SU-DHL-6 (cell line): ENCODE measurements around the gene VEGFA.

Source experiments
- EZH2phosphoT487 ChIP-seq: fragments of 200-600 bp; sonication (generic), shearing (Covaris generic); conservative IDR thresholded peaks from 2 replicates; pipeline ENCODE4 v1.6.1; 2018; ENCODE audit warnings: mild to moderate bottlenecking, antibody characterized with exemption, low read length, moderate library complexity, mixed read lengths
- TF ChIP-seq, protein P1 (sequence below): fragments of 200-600 bp; sonication (generic); IDR thresholded peaks from one replicate; pipeline ENCODE4 v1.5.1; 2017; ENCODE audit warnings: antibody characterized with exemption, mild to moderate bottlenecking, low read length, moderate library complexity; ENCODE audit not compliant: insufficient read depth, poor library complexity, severe bottlenecking

- TF ChIP-seq, protein P1, sequence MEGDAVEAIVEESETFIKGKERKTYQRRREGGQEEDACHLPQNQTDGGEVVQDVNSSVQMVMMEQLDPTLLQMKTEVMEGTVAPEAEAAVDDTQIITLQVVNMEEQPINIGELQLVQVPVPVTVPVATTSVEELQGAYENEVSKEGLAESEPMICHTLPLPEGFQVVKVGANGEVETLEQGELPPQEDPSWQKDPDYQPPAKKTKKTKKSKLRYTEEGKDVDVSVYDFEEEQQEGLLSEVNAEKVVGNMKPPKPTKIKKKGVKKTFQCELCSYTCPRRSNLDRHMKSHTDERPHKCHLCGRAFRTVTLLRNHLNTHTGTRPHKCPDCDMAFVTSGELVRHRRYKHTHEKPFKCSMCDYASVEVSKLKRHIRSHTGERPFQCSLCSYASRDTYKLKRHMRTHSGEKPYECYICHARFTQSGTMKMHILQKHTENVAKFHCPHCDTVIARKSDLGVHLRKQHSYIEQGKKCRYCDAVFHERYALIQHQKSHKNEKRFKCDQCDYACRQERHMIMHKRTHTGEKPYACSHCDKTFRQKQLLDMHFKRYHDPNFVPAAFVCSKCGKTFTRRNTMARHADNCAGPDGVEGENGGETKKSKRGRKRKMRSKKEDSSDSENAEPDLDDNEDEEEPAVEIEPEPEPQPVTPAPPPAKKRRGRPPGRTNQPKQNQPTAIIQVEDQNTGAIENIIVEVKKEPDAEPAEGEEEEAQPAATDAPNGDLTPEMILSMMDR: no peak
- TF ChIP-seq EZH2phosphoT487: no peak
Observed at GRCh38 chr6:43824703-43825064, 54.7 kb downstream of the VEGFA start.
